Measurements from ENCODE around the gene FANCB. TPM values are rescaled to one million over a fixed set of nuclear protein-coding genes. Genes with fewer than 3 reads are reported as not detected.

Gene FANCB
- 0.35 TPM for total RNA-seq
- long read RNA-seq: 0 reads

DNA sequence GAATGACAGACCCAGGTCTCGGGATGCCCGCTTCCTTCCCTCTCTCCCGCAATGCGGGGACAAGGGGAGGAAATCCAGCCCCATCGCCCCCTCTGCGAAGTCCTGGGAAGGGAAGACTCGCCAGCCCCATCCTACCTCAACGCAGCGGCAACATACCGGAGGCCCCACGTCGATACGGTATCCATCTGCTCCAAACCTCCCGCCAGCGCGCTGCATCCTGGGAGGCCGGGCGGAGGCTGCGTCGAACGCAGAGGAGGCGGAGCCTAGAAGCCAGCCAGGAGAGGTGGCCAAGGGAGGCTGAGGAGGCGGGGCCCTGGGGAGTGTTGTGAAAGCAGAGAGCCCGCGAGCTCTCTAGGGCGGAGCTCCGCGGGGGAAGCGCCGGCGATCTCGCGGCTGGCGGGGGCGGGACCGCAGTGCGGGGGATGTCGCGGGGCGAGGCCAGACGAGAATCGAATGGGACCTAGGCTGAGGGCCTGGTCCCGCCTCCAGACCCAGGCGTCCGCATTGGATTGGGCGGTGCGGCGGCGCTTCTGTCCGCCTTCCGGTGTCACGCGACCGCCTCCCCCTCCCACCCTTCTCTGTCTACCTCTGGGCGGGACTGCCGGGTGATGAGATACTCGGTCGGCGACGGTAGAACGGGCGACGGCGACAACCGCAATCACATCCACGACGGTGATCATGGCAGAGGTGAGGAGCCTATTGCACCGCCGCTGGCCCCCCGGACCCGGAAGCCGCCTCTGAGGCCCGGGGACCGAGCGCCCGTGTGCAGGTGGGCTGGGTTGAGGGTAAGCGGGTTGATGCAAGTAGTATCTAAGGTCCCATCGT lies at the start of gene FANCB, which contains the start of gene MOSPD2:
Gene FANCB, minus strand, starts transcription at position 219 of the 825 bp plus-strand sequence. CDS start 7,559 bp downstream, outside the sequence.
Gene MOSPD2, plus strand, starts transcription at position 571 of the 825 bp plus-strand sequence. Its CDS starts 108 bp downstream, at position 679.
- intact Hi-C loops (cut with DNase I): no loop called here
- DNase-seq (peak; percentile 96), ATAC-seq (ENCODE audit: poor library complexity) (peak; percentile 100)

DNA sequence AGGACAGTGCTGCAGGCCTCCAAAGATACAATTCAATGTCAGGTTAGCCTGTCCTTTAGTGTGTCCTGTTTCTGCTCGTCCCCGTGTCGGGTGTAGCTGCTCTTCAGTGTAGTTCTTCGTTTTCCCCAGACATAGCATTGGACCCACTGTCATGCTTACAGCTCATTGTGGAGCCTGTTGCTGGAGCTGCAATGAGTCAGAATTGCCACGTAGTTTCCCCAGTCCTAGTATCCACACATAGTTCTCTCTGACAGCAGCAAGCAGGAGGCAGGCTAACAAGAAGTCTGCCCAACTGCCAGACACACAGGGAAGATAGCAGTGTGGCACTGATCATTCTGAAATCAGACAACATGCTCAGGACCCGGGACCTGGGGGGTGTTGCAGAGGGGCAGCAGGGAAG lies 49.6 kb upstream of the FANCB start:
- DNase-seq (no peak), ATAC-seq (ENCODE audit: poor library complexity) (no peak)
- intact Hi-C loops (cut with DNase I): no loop called here

DNA sequence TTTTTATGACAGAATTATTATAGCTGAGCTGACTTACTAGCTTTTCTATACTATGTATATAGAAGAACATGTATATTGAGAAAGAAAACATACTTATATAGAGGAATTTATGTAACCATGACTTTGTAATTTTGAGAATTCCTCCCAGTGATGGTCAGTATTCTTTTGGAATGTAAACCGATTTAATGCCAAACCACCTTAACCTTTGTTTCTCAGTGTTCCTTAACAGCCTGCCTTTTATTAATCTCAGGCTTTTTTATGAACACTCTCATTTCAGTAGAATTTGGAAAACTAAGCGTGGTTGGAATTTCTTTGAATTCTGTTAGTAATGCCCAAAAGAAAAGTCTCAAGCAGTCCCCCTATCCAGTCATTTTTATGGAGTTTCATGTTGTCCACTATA lies 47.3 kb upstream of the FANCB start:
- intact Hi-C loops (cut with DNase I): no loop called here
- no peak for ATAC-seq (ENCODE audit: poor library complexity)
- DNase-seq: no peak

GRCh38 chrX:14919407-14919806 lies 46.5 kb upstream of the FANCB start:
- intact Hi-C loops (cut with DNase I): no loop called here
- no peak for DNase-seq
- ATAC-seq (ENCODE audit: poor library complexity): no peak

DNA sequence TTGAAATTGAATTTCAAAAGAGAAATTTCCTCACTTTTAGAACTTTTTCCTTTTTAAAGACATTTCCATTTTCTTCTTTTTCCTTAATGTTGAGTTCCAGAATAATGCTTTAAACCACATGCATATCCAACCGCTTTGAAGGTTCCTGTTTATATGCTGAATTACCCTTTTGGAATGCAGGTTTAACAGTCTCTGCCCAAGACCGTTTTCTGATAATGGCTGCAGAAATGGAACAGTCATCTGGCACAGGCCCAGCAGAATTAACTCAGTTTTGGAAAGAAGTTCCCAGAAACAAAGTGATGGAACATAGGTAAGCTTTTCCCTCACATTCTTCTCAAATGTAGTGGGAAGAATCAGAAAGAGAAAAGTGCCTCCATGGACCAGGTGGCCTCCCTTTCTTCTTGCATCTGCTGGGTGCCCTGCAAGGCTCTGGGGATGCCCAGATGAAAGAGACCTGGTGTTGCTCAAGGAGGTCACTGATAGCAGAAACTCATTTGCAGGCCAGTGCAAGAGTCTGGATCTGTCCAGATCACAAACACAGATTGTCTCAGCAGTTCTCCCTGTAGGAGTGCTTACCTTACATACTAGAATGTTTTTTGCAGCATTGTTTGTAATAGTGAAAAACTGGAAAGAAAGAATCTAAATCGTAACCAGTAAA lies 43.3 kb upstream of the FANCB start:
- intact Hi-C loops (cut with DNase I): no loop called here
- ATAC-seq (ENCODE audit: poor library complexity) (no peak), DNase-seq (no peak)

DNA sequence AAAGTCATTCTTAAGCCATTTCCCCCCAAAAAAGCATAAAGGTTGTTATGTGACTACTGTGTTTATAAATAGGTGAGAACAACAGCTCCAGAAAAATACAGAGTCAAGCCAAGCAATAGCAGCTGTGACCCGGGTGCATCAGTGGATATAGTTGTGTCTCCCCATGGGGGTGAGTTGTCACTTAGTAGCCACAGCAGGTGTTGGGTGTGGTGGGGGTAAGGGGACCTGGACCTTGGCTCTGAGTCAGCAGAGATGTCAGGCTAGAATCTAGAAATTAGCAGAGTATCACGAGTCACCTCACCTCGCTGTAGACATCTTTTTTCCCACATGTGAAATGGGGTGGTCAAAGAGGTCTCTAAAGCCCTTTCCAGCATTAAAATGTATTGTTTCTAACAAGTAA lies 42.7 kb upstream of the FANCB start:
- ATAC-seq (ENCODE audit: poor library complexity) (no peak), DNase-seq (no peak)
- intact Hi-C loops (cut with DNase I): no loop called here

DNA sequence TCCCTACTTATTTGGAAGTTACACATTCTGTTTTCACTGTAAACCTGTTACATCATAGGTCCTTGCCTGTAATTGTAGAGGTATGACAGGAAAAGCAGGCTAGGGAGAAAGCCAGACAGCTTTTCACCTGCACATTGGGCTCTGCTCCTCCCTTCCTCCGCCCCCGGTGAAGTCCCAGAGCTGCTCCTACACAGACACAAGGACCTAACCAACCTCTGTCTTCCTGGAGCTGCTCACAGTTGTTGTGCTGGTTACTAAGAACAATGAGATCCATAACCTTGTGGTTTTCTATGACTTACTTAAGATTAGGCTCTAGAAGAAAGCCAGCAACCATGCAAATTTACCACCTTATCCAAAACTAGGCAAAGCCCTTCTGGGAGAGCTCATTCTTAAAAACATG lies 40.4 kb upstream of the FANCB start:
- DNase-seq (no peak), ATAC-seq (ENCODE audit: poor library complexity) (no peak)
- intact Hi-C loops (cut with DNase I): no loop called here

DNA sequence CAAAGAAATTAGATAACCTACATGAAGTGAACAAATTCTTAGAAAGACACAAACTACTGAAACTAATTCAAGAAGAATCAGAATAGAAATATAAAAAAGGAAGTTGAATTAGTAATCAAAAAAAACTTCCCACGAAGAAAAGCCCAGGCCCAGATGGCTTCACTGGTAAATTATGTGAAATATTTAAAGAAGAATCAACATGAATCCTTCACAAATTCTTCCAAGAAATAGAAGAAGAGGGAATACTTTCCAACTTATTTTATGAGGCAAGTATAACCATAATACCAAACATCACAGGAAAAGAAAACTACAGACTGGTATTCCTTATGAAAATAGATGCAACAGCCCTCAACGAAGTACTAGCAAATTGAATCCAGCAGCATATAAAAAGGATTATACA lies 31.0 kb upstream of the FANCB start:
- ATAC-seq (ENCODE audit: poor library complexity) (no peak), DNase-seq (no peak)
- intact Hi-C loops (cut with DNase I): no loop called here

DNA sequence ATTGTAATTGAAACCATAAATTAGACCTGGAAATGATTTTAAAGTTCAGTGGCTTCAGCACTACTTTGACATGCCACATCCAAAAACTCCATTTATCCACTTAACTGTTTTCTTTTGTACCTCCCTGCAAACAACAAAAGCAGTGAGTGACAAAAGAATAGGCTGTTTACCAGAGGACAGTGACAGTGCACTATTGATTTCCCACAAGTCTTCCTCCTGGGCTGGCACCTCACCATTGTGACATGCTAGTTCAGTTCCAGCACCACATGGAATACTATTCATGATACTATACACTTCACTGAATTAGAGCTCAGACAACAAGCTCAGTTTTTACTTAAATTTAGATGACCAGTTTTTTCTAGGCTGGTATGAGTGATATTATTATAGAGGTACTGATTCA lies 29.7 kb upstream of the FANCB start:
- intact Hi-C loops (cut with DNase I): no loop called here
- ATAC-seq (ENCODE audit: poor library complexity): no peak
- no peak for DNase-seq

- intact Hi-C loops (cut with DNase I): no loop called here
- DNase-seq (no peak), ATAC-seq (ENCODE audit: poor library complexity) (no peak)
Measured at GRCh38 chrX:14899607-14900006, 26.7 kb upstream of the FANCB start.

GRCh38 chrX:14897042-14897441 lies 24.2 kb upstream of the FANCB start:
- intact Hi-C loops (cut with DNase I): no loop called here
- no peak for DNase-seq
- ATAC-seq (ENCODE audit: poor library complexity): no peak

GRCh38 chrX:14896273-14896672 lies 23.4 kb upstream of the FANCB start:
- no peak for DNase-seq
- intact Hi-C loops (cut with DNase I): no loop called here
- no peak for ATAC-seq (ENCODE audit: poor library complexity)

GRCh38 chrX:14886252-14886651 lies 13.4 kb upstream of the FANCB start:
- DNase-seq: no peak
- intact Hi-C loops (cut with DNase I): no loop called here
- no peak for ATAC-seq (ENCODE audit: poor library complexity)

- ATAC-seq (ENCODE audit: poor library complexity) (no peak), DNase-seq (no peak)
- intact Hi-C loops (cut with DNase I): no loop called here
Measured at GRCh38 chrX:14884714-14885113, 11.8 kb upstream of the FANCB start.

DNA sequence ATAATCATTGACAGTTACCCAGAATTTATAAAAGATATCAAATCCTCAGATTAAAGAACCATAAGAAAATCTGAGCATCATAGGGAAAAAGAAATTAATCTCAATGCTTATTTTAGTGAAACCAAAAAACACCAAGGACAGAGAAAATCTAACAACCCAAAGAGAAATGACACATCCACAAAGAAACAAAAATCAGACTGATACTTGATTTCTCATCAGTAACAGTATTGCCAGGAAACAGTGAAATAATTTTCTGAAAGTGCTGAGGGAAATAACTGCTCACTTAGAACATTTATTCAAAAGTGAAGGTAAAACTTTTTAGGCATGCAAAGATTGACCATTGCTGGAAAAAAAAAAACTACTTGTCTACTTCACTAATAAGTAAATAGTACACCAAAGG lies 11.0 kb upstream of the FANCB start:
- intact Hi-C loops (cut with DNase I): no loop called here
- DNase-seq (no peak), ATAC-seq (ENCODE audit: poor library complexity) (no peak)

GRCh38 chrX:14875624-14876023 lies 2.8 kb upstream of the FANCB start:
- ATAC-seq (ENCODE audit: poor library complexity): no peak
- intact Hi-C loops (cut with DNase I): no loop called here
- DNase-seq: no peak

DNA sequence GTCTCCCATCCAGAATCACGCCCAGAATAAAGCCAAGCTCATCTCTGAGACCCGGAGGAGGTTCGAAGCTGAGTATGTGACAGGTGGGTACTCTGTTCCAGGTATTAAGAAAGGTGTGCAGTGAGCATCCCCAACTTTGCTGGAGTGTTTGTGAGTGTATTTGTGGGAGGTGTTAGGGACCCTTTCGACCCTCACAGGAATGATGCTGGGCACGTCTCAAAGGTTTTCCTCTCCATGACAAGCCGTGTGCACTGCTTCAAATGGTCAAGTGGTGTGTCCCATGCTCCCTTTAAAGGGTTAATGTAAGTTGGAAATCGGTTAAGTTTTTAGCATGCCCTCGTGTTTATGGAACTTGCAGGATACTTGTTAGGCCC lies 794 bp upstream of the FANCB start:
- ATAC-seq (ENCODE audit: poor library complexity) (no peak), DNase-seq (no peak)
- intact Hi-C loops (cut with DNase I): no loop called here

- ATAC-seq (ENCODE audit: poor library complexity) (no peak), DNase-seq (no peak)
- intact Hi-C loops (cut with DNase I): no loop called here
Measured at GRCh38 chrX:14872355-14872754, 514 bp downstream of the FANCB start.

DNA sequence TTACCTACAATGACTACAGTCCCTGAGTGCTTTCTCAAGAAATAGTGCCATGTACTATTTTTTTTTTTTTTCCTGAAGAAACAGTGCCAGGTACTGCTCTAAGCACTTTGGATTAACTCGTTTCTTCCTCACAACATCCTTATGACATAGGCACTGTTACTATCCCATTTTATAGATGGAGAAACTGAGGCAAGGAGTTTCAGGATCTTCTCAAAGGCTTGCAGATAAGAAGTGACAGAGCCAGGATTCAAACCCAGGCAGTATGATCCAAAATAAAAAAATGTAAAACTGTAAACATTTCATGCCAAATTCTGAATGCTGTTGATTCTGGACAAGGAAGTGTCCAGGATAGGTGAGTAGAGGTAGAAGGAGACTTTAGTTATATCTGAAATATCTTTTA lies 1.1 kb downstream of the FANCB start:
- no peak for DNase-seq
- intact Hi-C loops (cut with DNase I): no loop called here
- ATAC-seq (ENCODE audit: poor library complexity): no peak

DNA sequence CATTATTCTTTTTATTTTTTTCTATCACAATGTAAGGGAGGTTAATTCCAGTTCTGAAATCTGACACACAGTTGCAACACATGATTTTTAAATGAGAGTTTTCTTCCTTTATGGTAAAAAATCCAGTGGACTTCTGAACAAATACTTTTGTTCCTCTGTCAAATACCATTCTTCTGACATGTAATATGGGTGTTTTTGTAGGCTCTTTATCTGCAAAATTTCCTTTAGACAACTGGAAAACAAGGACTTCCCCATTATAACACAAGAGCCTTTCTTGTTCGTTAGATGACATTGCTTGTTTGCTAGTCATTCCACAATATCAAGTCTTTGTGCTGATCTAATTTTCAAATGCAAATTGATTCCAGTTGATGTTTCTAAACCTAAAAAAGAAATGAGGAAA lies 7.7 kb downstream of the FANCB start:
- ATAC-seq (ENCODE audit: poor library complexity): no peak
- no peak for DNase-seq
- intact Hi-C loops (cut with DNase I): no loop called here
